Stimulated activated CD8-positive, alpha-beta memory T cell treated with anti-CD3 and anti-CD28 coated beads, Interleukin-2, amount 100 ng/mL, for 1 hour (primary cell): ENCODE data around the gene CAMK1D.
"Not testable (repeated sequence)": the region's sequence is repeated elsewhere in the genome, so short reads cannot be mapped to it uniquely, and the experiment has no call there.

Experiments used
- DNase-seq, 2 donors: peaks; one replicate each; pipeline ENCODE4 v3.0.0-alpha.2; 2020; ENCODE audit warnings: low read depth in 2 of 2

CAMK1D gene

DNA sequence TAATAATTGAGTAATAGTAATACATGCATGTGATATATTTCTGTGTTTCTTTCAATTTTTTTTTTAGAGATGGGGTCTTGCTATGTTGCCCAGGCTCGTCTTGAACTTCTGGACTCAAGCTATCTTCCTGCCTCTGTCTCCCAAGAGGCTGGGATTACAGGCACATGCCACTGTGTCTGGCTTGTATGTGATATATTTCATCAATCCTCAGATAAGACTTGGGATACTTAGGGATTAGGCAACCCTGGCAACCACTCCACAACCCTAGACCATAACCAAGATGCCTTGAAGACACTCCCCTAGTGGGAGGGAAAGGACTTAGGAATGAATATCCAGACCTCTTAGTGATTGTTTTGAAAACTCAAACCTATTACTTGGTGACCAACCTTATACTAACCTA, 497.4 kb downstream of the CAMK1D start:
- DNase-seq: no peak

DNA sequence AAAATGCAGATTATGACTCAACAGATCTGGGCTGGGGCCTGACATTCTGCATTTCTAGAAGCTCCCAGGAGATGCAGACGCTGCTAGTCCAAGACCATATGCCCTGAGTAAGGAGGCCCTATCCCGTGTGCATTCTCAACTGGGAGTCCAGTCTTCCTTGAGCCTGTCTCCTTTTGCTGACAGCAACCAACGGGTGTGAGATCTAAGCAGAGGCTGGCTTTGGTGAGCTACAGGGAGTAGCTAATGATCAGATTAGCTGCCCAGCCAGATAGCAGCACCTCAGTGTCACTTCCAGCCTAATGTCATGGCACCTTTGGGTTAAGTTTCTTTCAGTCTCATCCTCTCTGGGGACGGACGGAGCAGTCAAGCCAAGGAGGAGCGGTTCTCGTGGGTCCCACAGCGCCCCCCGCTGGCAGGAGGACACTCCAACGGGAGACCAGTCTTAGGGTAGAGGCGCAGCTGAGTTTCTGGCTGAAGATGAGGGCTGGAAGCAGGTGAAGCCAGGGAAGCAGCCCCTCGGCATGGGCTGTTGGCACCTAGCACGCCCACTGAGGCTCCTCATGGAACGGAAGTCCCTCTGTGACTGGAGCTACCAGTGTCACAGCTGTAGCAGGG, 498.1 kb downstream of the CAMK1D start:
- no peak for DNase-seq

GRCh38 chr10:12848439-12849173, 499.3 kb downstream of the CAMK1D start:
- no peak for DNase-seq

DNA sequence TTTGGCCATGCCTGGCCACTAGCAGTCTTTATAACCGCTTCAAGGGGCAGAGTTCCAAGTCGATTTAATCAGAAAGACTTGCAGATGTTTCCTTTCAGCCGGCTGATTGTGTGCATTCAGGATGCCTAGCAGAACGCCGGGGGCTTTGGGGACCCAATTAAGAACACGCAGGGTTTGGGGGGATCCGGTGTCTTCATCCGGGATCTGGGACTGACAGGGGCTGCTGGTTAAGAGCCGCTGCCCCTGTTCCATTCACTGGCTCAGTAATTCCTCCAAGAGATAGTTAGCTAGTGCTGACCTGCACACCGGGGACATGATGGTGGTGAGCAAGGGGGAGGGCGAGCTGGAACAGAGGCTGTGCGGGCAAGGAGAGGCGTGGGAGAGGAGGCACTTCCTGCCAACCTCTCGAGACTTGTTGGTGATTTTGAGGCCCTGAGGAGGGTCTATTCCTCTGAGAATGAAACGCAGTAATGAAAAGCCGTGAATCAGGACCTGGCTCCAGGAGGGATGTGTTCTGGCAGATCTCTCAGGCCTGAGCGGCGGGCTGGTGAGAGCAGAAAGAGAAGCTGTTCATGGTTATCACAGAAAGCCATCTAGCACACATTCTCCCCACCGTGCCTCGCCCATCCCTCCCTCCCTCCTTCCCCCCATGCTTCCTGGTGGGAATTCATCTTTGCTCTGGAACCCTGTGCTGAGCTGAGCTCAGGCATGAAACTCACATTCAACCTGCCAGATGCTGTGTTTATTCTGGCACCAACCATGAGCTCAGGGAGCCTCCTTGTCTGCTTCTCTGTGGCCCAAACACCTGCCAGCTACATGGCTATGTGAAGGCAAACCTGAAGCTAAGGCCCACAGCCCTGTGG, 500.2 kb downstream of the CAMK1D start:
- DNase-seq: no peak

DNA sequence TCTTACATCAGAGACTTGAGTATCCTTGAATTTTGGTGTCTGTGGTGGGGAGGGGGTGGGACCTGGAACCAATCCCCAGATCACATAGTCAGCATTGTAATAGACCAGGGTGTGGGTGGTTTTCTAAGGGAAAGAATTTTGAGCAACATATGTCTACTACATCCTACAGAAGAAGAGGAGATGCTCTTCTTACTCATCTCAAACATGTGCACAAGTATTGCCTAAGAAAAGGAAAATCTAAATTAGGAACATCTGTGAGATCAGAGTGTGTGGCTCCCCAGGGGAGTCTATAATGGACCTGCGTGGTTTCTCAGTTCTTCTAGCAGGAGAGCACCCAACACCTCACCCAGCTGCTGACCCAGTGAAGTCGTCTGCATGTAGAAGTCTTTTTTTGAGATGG, 503.3 kb downstream of the CAMK1D start:
- no peak for DNase-seq

DNA sequence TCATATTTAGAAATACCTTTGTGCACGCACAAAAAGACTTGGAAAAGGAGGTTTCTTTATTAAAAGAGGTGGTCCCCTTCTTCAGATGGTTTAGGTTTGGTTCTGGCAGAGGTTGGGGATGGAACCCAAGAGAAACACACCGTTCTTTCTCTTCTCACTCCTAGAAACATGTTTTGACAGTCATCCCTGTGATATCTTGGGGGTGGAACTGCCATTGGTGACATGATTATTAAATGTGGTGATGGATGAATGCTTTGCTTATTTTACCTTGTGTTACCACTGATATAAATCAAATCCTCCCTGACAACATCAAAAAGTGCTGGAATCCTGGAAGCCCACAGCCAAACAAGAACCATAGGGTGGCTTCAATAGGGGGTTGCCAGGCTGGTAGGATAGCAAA, 505.6 kb downstream of the CAMK1D start:
- DNase-seq: no peak

DNA sequence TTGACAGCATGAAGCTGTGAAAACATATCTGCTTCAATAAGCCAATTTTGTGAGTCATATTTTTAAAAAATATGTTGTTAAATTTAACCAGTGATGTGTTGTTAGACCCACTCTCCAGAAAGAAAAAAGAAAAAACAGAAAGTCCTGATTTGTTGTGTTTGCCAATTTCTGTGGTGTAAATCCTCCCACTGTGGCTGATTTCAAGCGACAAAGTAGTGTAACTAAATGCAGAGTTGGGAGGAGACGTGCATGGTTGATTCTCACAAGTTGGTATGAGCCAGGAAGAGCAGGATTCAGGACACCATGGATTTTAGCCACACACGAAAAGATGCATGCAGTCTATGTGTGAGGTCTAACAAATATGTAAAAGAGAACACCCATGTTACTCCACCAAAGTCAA, 513.1 kb downstream of the CAMK1D start:
- DNase-seq: no peak

- DNase-seq: not testable (repeated sequence)
Measured at GRCh38 chr10:12865515-12865914, 516.2 kb downstream of the CAMK1D start.

- DNase-seq: no peak
Measured at GRCh38 chr10:12868229-12868628, 518.9 kb downstream of the CAMK1D start.

DNA sequence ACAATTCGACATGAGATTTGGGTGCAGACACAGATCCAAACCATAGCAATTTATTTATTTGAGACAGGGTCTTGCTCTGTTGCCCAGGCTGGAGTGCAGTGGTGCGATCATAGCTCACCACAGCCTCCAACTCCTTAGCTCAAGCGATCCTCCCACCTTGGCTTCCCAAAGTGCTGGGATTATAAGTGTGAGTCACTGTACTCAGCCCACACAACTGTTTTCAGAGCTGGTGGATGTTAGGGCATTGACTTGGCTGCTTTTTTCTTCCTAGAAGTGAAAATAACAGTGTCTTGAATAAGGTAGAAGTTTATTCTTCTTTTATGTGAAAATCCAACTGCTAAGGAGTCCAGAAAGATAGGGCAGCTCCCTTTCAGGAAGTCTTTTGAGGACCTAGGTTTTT, 520.1 kb downstream of the CAMK1D start:
- no peak for DNase-seq

- no peak for DNase-seq
Measured at GRCh38 chr10:12872577-12872976, 523.2 kb downstream of the CAMK1D start.

DNA sequence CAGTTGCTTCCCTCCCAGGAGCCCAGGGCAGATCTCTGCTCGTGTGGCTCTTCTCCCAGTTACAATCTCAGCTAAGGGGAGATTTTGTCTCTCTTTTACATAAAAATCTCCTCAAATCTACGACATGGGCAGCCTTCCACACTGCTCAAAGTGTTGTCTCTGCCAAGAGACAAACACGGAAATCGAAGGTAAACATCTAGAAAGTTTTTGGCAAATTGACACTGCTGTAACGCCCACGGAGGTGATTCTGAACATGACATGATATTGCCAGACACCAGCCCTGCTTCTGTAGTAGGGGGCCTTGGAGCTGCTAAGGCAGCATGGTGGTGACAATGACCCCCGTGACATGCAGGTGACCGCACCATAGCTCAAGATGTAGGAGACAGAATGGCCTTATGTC, 523.8 kb downstream of the CAMK1D start:
- no peak for DNase-seq

DNA sequence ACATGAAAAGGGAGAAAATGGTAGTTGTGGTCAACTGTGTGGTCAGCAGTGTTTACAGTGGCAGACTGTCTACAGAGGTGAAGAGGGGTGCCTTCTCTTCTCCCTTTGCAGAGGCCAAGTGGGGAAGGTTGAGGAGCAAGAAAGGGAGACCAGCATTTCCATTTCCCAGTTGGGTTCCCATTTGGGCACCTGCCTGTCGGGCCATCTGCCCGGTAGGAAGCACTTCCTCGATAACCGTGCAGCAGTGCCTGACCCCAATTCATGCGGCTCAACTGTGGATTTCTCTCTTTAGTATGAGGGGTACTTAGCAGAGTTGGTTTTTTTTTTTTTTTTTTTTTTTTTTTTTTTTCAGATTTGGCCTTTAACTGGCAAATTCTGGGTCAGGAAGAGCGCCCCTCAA, 525.2 kb downstream of the CAMK1D start:
- no peak for DNase-seq

DNA sequence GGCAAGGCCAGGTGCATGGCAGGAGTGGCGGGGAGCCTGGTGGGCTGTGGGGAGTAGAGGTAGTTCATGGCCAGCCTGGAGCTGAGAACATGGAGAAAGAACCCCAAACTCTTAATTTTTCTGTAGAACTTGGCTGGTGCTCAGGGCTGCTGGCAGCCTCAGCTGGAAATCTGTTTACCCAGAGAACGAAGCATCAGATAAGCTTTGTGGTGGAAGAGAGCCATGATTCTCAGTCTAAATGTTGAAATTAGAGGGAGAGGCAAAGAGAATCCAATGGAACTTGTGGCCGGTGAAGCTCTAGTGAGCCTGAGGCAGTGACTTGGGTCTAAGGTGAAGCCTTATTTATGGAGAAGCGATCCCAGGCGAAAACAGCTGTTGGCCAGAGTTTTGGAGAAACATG, 525.8 kb downstream of the CAMK1D start:
- DNase-seq: no peak

DNA sequence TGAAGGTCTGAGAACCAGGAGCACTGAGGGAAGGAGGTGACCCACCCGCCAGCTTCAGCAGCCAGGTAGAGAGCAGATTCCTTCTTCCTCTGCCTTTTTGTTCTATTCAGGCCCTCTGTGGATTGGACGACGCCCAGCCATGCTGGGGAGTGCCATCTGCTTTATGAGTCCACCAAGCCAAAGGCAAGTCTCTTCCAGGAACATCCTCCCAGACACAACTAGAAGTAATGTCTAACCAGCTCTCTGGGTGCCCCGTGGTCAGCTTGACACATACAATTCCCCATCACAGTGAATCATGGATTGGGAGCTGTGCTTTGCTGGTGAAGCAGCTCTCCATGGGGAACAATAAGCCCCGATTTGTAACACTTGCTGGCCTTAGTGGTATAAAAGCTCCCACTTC, 526.9 kb downstream of the CAMK1D start:
- DNase-seq: no peak

DNA sequence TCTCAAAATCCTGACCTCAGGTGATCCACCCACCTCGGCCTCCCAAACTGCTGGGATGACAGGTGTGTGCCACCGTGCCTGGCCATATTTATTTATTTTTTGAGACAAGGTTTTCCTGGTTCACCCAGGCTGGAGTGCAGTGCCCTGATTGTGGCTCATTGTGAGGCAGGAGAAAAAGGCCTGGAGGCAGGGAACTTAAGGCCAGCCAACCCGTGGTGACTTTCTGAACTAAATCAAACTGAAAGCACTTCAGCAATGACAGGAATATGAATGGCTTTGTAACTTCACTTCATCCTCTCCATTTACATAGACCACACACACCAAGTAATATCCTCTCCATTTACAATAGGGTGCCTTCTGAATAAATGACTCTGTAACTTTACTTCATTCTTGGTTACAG, 527.8 kb downstream of the CAMK1D start:
- DNase-seq: no peak

DNA sequence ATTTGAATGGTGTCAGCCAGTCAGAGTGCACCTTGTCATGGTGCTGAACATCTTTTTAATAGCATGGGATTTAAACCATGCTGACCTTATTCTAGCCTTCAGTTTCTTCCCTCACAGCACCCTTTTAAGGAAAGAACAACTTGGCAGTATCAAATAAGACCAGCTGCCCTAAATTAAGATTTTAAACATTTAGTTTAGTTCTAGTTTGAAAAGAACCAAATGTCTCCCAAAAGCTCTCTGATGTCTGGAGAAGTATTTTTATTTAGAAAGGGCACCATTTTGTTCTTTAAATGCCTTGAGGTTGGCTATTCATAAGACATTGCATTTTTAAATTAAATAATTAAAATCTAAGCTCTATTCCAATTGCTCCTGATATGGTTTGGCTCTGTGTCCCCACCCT, 531.1 kb downstream of the CAMK1D start:
- DNase-seq: no peak

GRCh38 chr10:12884851-12885250, 535.5 kb downstream of the CAMK1D start:
- DNase-seq: no peak
